Measurements from ENCODE around the gene CCDC174.
"Not testable (repeated sequence)": the region's sequence is repeated elsewhere in the genome, so short reads cannot be mapped to it uniquely, and the experiment has no call there.

The CCDC174 gene

DNA sequence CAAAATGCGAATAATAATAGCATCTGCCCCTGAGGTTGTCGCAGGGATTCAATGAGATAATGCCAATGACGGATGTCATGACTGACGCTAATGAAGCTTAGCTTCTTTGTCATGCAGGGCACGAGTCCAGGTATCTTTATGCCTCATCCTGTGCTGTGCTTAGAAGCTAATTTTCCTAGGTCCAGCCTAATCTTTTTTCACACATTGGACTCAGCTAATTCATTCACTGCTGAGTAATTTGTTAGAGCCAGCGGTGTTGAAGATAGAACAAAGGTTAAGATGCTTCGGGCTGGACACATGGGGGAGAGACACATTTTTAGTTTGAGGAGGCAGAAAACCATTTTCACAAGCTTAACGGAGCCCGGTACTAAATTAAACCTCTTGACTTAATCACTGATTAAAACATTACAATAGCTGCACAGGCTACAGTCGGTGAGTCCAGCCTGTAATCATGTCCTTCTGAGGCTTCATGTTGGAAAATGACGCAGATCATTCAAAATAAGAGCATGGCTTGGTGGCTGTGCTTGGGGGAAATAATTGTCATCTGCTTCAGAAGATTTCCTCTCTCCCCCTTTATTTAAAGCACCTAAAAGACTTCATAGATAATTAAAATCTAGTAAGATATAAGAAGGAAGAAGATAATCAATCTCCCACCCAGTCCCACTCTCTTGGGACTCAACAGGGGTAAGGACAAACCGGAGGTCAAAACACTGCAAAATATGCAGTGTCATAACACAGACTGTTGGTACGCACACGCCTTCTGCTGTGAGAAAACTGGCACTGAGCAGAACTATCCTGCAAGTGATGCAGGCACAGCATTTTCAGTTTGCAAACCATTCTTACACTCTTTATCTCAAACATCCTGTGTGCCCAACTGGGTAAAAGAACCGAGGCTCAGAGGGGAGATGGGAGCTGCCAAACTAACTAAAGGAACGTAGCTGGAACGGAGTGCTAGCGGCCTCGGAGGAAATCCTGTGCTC lies 3.3 kb upstream of the CCDC174 start:
- Histone ChIP-seq H3K27me3 (ENCODE audit: insufficient read depth, low read depth) (no peaks in the 10 kb centered on the region), H3K9ac (no peak overlapping the region), H3K36me3 (ENCODE audit: insufficient read depth) (no peaks in the 10 kb centered on the region), H3K4me1 (ENCODE audit: low read depth, poor library complexity, severe bottlenecking) (peaks cover 7% of the 10 kb centered on the region), H4K20me1 (ENCODE audit: insufficient read depth) (no peaks in the 10 kb centered on the region), H3K27ac (no peak overlapping the region), H2AFZ (ENCODE audit: low read depth) (no peak overlapping the region), H3K4me3 (IDR thresholded peaks at IDR 0.05; ENCODE audit: insufficient read depth, low read depth, low read length) (no peak overlapping the region), H3K4me2 (no peak overlapping the region), H3K79me2 (ENCODE audit: insufficient read depth, low read depth) (peaks cover 15% of the 10 kb centered on the region)
- TF ChIP-seq CTCF (conservative IDR thresholded peaks at IDR 0.05; ENCODE audit: low read depth, low read length): no peak

DNA sequence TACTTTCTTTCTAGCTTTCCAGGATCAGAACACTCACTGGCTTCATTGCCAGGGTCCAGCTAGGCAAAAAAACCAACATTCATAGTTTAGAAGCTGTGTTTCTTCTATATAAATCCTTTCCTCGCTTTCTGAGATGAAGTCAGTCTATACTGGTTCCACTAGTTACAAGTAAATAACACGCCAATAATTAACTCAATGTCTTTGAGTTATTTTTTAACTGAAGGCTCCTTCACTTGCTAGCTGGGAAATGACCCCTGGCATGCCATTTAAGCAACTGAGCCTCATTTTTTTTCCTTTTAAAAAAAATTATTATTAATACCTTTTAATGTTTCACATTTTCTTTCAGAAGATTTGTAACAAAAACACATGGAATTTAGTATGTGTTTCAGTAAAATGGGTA lies 2.1 kb upstream of the CCDC174 start:
- Histone ChIP-seq H3K27ac (no peak overlapping the region), H3K79me2 (ENCODE audit: insufficient read depth, low read depth) (peaks cover 23% of the 10 kb centered on the region), H3K4me3 (IDR thresholded peaks at IDR 0.05; ENCODE audit: insufficient read depth, low read depth, low read length) (no peak overlapping the region), H3K9ac (no peak overlapping the region), H4K20me1 (ENCODE audit: insufficient read depth) (no peaks in the 10 kb centered on the region), H3K27me3 (ENCODE audit: insufficient read depth, low read depth) (no peaks in the 10 kb centered on the region), H3K36me3 (ENCODE audit: insufficient read depth) (no peaks in the 10 kb centered on the region), H2AFZ (ENCODE audit: low read depth) (no peak overlapping the region), H3K4me2 (no peak overlapping the region), H3K4me1 (ENCODE audit: low read depth, poor library complexity, severe bottlenecking) (peaks cover 7% of the 10 kb centered on the region)
- no peak for TF ChIP-seq CTCF (conservative IDR thresholded peaks at IDR 0.05; ENCODE audit: low read depth, low read length)

DNA sequence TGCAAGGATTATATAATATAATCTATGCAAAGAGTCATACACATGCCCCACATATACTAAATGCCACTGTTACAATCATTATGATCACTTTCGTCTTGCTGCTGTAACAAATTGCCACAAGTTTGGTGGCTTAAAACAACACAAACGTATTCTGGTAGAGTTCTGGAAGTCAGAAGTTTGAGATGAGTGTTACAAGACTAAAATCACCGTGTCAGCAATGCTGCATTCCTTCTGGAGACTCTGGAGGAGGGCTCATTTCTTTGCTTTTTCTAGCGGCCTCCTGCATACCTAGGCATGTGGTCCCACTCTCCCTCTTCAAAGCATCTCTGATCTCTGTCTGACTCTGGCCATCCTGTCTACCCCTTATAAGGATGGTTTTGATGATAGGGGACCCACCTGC lies 1.4 kb upstream of the CCDC174 start:
- no peak overlapping the region for H3K4me2 ChIP-seq
- no peak overlapping the region for H3K9ac ChIP-seq
- H3K4me3 ChIP-seq (IDR thresholded peaks at IDR 0.05; ENCODE audit: insufficient read depth, low read depth, low read length): no peak overlapping the region
- no peaks in the 10 kb centered on the region for H3K27me3 ChIP-seq (ENCODE audit: insufficient read depth, low read depth)
- no peaks in the 10 kb centered on the region for H3K36me3 ChIP-seq (ENCODE audit: insufficient read depth)
- H3K27ac ChIP-seq: no peak overlapping the region
- peaks cover 7% of the 10 kb centered on the region for H3K4me1 ChIP-seq (ENCODE audit: low read depth, poor library complexity, severe bottlenecking)
- no peak for TF ChIP-seq CTCF (conservative IDR thresholded peaks at IDR 0.05; ENCODE audit: low read depth, low read length)
- H4K20me1 ChIP-seq (ENCODE audit: insufficient read depth): no peaks in the 10 kb centered on the region
- peaks cover 23% of the 10 kb centered on the region for H3K79me2 ChIP-seq (ENCODE audit: insufficient read depth, low read depth)
- H2AFZ ChIP-seq (ENCODE audit: low read depth): no peak overlapping the region

GRCh38 chr3:14652360-14652907 lies 872 bp downstream of the CCDC174 start:
- peaks cover 23% of the 10 kb centered on the region for H3K79me2 ChIP-seq (ENCODE audit: insufficient read depth, low read depth)
- H3K4me2 ChIP-seq: peak overlapping the region; percentile 57
- not testable (repeated sequence) for H3K36me3 ChIP-seq (ENCODE audit: insufficient read depth); H4K20me1 ChIP-seq (ENCODE audit: insufficient read depth); H3K4me1 ChIP-seq (ENCODE audit: low read depth, poor library complexity, severe bottlenecking); H3K27me3 ChIP-seq (ENCODE audit: insufficient read depth, low read depth)
- H2AFZ ChIP-seq (ENCODE audit: low read depth): peak overlapping the region; percentile 59; the same call in 1 of the 2 replicates
- peak overlapping the region; percentile 80; the same call in 1 of the 2 replicates for H3K9ac ChIP-seq
- peak overlapping the region; percentile 36 for H3K4me3 ChIP-seq (IDR thresholded peaks at IDR 0.05; ENCODE audit: insufficient read depth, low read depth, low read length)
- peak overlapping the region; percentile 69; the same call in 1 of the 2 replicates for H3K27ac ChIP-seq
